ENCODE data around the gene SLC5A11.

SLC5A11 gene

GRCh38 chr16:24946155-24946554 lies 100.4 kb downstream of the SLC5A11 start:
- H3K4me3 ChIP-seq (ENCODE audit: low read depth, low read length): no peak overlapping the region
- no peak for TF ChIP-seq CTCF (conservative IDR thresholded peaks at IDR 0.05; ENCODE audit: low read depth, low read length)
- DNase-seq (ENCODE audit: low read depth): no peak

- H3K4me3 ChIP-seq (ENCODE audit: low read depth, low read length): no peak overlapping the region
- DNase-seq (ENCODE audit: low read depth): peak; percentile 78
- TF ChIP-seq CTCF (conservative IDR thresholded peaks at IDR 0.05; ENCODE audit: low read depth, low read length): no peak
These were observed 104.5 kb downstream of the SLC5A11 start for GRCh38 chr16:24950275-24950674.

- no peak overlapping the region for H3K4me3 ChIP-seq (ENCODE audit: low read depth, low read length)
- DNase-seq (ENCODE audit: low read depth): no peak
- no peak for TF ChIP-seq CTCF (conservative IDR thresholded peaks at IDR 0.05; ENCODE audit: low read depth, low read length)
These were observed 107.5 kb downstream of the SLC5A11 start for GRCh38 chr16:24953306-24953705.

- H3K4me3 ChIP-seq (ENCODE audit: low read depth, low read length): no peak overlapping the region
- no peak for TF ChIP-seq CTCF (conservative IDR thresholded peaks at IDR 0.05; ENCODE audit: low read depth, low read length)
- no peak for DNase-seq (ENCODE audit: low read depth)
These were observed 108.0 kb downstream of the SLC5A11 start for GRCh38 chr16:24953721-24954120.

- DNase-seq (ENCODE audit: low read depth): no peak
- TF ChIP-seq CTCF (conservative IDR thresholded peaks at IDR 0.05; ENCODE audit: low read depth, low read length): no peak
- no peak overlapping the region for H3K4me3 ChIP-seq (ENCODE audit: low read depth, low read length)
These were observed 108.4 kb downstream of the SLC5A11 start for GRCh38 chr16:24954137-24954536.

GRCh38 chr16:24955975-24956731 lies 110.4 kb downstream of the SLC5A11 start:
- no peak for TF ChIP-seq CTCF (conservative IDR thresholded peaks at IDR 0.05; ENCODE audit: low read depth, low read length)
- no peak overlapping the region for H3K4me3 ChIP-seq (ENCODE audit: low read depth, low read length)
- peak; percentile 18 for DNase-seq (ENCODE audit: low read depth)

GRCh38 chr16:24957887-24958286 lies 112.1 kb downstream of the SLC5A11 start:
- TF ChIP-seq CTCF (conservative IDR thresholded peaks at IDR 0.05; ENCODE audit: low read depth, low read length): no peak
- DNase-seq (ENCODE audit: low read depth): no peak

More at GRCh38 chr16:24957887-24958286, 112.1 kb downstream of the SLC5A11 start:
- H3K4me3 ChIP-seq (ENCODE audit: low read depth, low read length): no peak overlapping the region

All from choroid plexus epithelial cell (primary cell).